SH-SY5Y (cell line): Measurements from ENCODE around the gene KCNQ4.

Experiments
- GATA2 ChIP-seq: IDR thresholded peaks from 2 replicates; pipeline ENCODE4 v1.6.1; 2011; ENCODE audit warnings: mild to moderate bottlenecking, low read depth, low read length
- GATA3 ChIP-seq: IDR thresholded peaks from 2 replicates; pipeline ENCODE4 v1.6.1; 2011; ENCODE audit warnings: low read depth, mild to moderate bottlenecking, low read length, moderate library complexity

The KCNQ4 gene

GRCh38 chr1:40746344-40747090 is 37.1 kb upstream of the KCNQ4 start:
- TF ChIP-seq GATA2, result no peak
- TF ChIP-seq GATA3, result no peak

GRCh38 chr1:40748841-40749718 is 34.5 kb upstream of the KCNQ4 start:
- TF ChIP-seq GATA3 (no peak), GATA2 (no peak)

GRCh38 chr1:40749817-40750216 is 33.8 kb upstream of the KCNQ4 start:
- no peak for TF ChIP-seq GATA3
- no peak for TF ChIP-seq GATA2

DNA sequence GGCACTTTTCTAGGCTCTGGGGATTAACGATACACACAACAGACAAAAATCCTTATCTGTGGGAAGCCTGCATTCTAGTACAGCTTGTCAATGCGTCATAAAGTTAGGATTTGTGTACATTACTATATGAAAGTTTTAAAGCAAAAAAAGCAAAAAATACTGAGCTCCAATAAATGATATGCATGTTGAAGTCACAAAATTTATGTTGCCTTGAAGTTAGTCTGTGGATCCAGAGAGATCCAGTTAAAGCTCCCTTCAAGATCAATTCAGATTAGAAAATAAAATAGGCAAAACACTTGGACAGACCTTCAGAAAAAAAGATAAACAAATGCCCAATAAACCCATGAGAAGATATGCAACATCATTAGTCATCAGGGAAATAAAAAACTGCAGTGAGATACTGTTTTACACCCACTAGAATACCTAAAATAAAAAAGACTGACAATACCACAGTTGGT is 33.1 kb upstream of the KCNQ4 start:
- TF ChIP-seq GATA2, result no peak
- no peak for TF ChIP-seq GATA3

DNA sequence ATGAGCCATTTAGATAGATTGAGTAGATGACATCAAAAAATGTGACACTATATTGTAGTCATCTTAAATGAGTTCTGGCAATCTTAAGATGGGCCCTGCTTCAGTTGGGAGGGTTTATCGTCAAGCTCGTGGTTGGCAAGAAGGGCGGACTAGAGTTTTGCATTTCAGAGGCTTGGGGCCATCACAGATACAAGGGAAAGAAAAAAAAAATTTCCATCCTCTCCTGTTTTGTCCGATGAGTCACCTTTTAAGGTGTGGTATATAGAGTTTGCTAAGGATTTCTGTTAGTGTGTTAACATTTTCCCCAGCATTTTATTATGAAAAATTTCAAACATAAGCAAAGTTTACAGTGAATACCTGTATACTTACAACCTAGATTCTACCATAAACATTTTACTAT is 31.8 kb upstream of the KCNQ4 start:
- no peak for TF ChIP-seq GATA3

GRCh38 chr1:40753142-40753882 is 30.3 kb upstream of the KCNQ4 start:
- no peak for TF ChIP-seq GATA2
- no peak for TF ChIP-seq GATA3

DNA sequence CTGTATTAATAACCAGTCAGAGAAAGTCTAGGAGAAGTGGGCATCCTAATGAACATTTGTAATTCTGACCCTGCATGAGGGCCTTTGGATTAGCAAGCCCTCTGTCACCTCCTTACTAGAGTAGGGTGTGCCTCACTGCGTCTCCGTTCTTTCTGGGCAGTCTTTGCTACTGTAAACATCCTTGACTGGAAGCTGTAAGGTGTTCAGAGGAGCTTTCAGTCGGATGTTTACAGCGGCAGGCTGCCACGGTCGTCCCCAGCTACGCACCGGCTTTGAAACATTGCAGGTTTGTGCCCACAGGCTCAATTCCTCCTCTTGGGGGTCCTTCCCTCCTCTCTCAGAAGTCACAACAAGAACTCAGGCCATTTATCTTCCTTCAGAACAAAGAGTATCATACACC is 29.4 kb upstream of the KCNQ4 start:
- TF ChIP-seq GATA2 (no peak), GATA3 (no peak)

DNA sequence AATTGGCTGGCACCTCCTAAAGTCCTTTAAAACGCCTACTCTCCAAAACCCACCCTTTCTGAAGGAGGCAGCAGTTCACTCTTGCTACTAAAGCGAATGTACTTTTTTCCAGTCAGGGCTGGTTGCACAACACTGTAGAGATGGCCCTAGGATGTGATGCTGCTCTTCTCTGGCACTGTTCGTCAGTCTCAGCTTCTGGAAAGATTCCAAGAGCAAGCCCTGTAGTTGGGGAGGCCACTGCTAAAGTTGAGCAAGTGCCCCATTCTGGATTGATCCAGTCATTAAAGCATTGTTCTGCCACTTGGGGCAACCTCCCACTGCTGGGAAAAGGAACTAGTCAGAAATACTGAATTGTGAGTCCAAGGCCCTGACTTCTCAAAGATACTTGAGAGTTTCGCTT is 28.5 kb upstream of the KCNQ4 start:
- no peak for TF ChIP-seq GATA3
- TF ChIP-seq GATA2, result no peak

- TF ChIP-seq GATA3 (no peak), GATA2 (no peak)
These were observed 27.1 kb upstream of the KCNQ4 start for GRCh38 chr1:40756523-40756922.

DNA sequence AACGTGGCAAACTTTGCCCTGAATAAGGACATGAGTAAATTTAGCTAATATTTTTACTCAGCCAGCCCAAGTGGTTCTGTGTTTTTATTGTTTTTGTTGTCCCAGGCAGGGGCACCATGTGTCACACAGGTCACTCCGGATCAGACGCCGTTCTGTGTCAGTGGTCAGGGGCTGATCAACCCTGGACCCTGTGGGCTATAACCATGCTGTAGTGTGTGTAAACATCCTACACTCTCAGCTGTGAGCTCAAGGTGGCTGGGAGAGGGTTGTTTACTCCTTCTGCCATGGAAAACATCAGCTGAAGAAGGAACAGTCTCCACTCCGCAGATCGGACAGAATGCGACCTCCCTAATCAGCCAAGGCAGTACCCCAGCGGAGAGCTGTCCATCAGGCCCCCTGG is 26.5 kb upstream of the KCNQ4 start:
- TF ChIP-seq GATA3 (no peak), GATA2 (no peak)

- TF ChIP-seq GATA2, result no peak
- TF ChIP-seq GATA3, result no peak
These were observed 25.6 kb upstream of the KCNQ4 start for GRCh38 chr1:40758004-40758403.

GRCh38 chr1:40758578-40759343 is 24.8 kb upstream of the KCNQ4 start:
- TF ChIP-seq GATA2 (no peak), GATA3 (no peak)

DNA sequence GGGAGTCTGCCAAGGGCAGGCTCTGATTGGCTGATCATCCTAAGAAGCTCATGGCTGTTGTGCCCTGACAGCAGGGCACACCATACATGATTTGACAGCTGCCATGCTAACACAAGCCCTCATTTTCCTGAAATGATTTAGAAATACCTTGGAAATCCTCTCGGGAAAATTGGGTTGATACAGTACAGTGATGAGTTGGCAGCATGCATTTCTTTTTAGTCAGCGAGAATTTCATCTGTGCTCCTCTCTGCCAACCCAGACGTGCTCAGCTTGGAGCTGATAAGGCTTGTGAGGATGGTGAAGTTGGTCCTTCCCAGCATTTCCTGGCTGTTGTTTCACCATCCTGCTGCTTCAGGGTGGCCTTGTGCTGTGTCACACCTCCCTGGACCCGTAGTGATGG is 22.6 kb upstream of the KCNQ4 start:
- TF ChIP-seq GATA2, result no peak
- TF ChIP-seq GATA3, result no peak
